HEK293 (cell line): ENCODE results near the gene AK1.

Experiments used
- CTCF ChIA-PET: fragments of 350-600 bp; formaldehyde crosslinking; extraction: SDS; loops from one replicate; lab custom pipeline; 2021; ENCODE audit warnings: antibody characterized with exemption; lab: Yijun Ruan, JAX
- POLR2A ChIA-PET: fragments of 300-600 bp; formaldehyde crosslinking; extraction: SDS; loops from one replicate; lab custom pipeline; 2020; ENCODE audit warnings: antibody characterized with exemption, inconsistent platforms; lab: Yijun Ruan, JAX
- H3K27ac ChIP-seq: fragments of 200-500 bp; sonication (Bioruptor generic); 2 replicates; pipeline ENCODE4 v1.5.1; 2014; ENCODE audit warnings: low read depth, low read length, control low read depth, inconsistent platforms; ENCODE audit errors: extremely low read depth
- H3K36me3 ChIP-seq, 2 experiments: fragments of 200-500 bp in 1 of 2; sonication (Bioruptor generic) in 1 of 2; 1 replicate in 1 of 2; 2 replicates in 1 of 2; pipeline ENCODE4 v1.5.1; 2014 to 2017; ENCODE audit warnings: inconsistent platforms in 2 of 2, low read length in 2 of 2; ENCODE audit not compliant: control insufficient read depth in 2 of 2, insufficient read depth in 1 of 2
- H3K4me1 ChIP-seq: fragments of 200-500 bp; sonication (Bioruptor generic); 2 replicates; pipeline ENCODE4 v1.5.1; 2014; ENCODE audit warnings: mild to moderate bottlenecking, low read length, inconsistent platforms; ENCODE audit not compliant: control insufficient read depth, insufficient read depth
- H3K4me3 ChIP-seq: 2 replicates; pipeline ENCODE4 v1.5.1; 2011; ENCODE audit warnings: low read depth, mild to moderate bottlenecking, control low read depth, low read length, moderate library complexity
- H3K9me3 ChIP-seq: fragments of 200-500 bp; sonication (Bioruptor generic); 2 replicates; pipeline ENCODE4 v1.5.1; 2014; ENCODE audit warnings: low read depth, low read length, inconsistent platforms; ENCODE audit not compliant: control insufficient read depth, insufficient read depth
- BCL11A ChIP-seq: fragments of 450-650 bp; formaldehyde crosslinking; IDR thresholded peaks from 2 replicates; pipeline ENCODE4 v1.5.1; 2016; ENCODE audit warnings: low read depth, missing biosample characterization, missing genetic modification characterization
- GLIS1 ChIP-seq: fragments of 450-650 bp; formaldehyde crosslinking; IDR thresholded peaks from 2 replicates; pipeline ENCODE4 v1.5.1; 2016; ENCODE audit warnings: missing biosample characterization, missing genetic modification characterization
- GLIS2 ChIP-seq: fragments of 450-650 bp; formaldehyde crosslinking; IDR thresholded peaks from 2 replicates; pipeline ENCODE4 v1.5.1; 2016; ENCODE audit warnings: missing biosample characterization, missing genetic modification characterization
- SP3 ChIP-seq: fragments of 450-650 bp; formaldehyde crosslinking; IDR thresholded peaks from 2 replicates; pipeline ENCODE4 v1.5.1; 2016; ENCODE audit warnings: missing biosample characterization, missing genetic modification characterization
- TCF7L2 ChIP-seq: IDR thresholded peaks from 2 replicates; pipeline ENCODE4 v1.6.1; 2011; ENCODE audit warnings: low read depth, mild to moderate bottlenecking, inconsistent platforms, low read length, moderate library complexity, borderline replicate concordance
- ZEB2 ChIP-seq: fragments of 450-650 bp; formaldehyde crosslinking; IDR thresholded peaks from 2 replicates; pipeline ENCODE4 v1.5.1; 2016; ENCODE audit warnings: missing biosample characterization, missing genetic modification characterization
- ZFHX2 ChIP-seq: fragments of 450-650 bp; formaldehyde crosslinking; conservative IDR thresholded peaks from 2 replicates; pipeline ENCODE4 v1.5.1; 2016; ENCODE audit warnings: missing biosample characterization, missing genetic modification characterization
- ZFP3 ChIP-seq: fragments of 450-650 bp; formaldehyde crosslinking; IDR thresholded peaks from 2 replicates; pipeline ENCODE4 v1.5.1; 2016; ENCODE audit warnings: low read depth, missing biosample characterization, missing genetic modification characterization
- ZNF132 ChIP-seq: fragments of 450-650 bp; formaldehyde crosslinking; IDR thresholded peaks from 2 replicates; pipeline ENCODE4 v1.5.1; 2017; ENCODE audit warnings: missing biosample characterization, missing genetic modification characterization, borderline replicate concordance
- ZNF18 ChIP-seq: fragments of 450-650 bp; formaldehyde crosslinking; IDR thresholded peaks from 2 replicates; pipeline ENCODE4 v1.5.1; 2016; ENCODE audit warnings: missing biosample characterization, missing genetic modification characterization
- ZNF335 ChIP-seq: fragments of 450-650 bp; formaldehyde crosslinking; conservative IDR thresholded peaks from 2 replicates; pipeline ENCODE4 v1.5.1; 2016; ENCODE audit warnings: missing biosample characterization, missing genetic modification characterization
- ZNF423 ChIP-seq: fragments of 450-650 bp; formaldehyde crosslinking; IDR thresholded peaks from 2 replicates; pipeline ENCODE4 v1.5.1; 2016; ENCODE audit warnings: missing biosample characterization, missing genetic modification characterization
- ZNF521 ChIP-seq: fragments of 450-650 bp; formaldehyde crosslinking; IDR thresholded peaks from 2 replicates; pipeline ENCODE4 v1.5.1; 2017; ENCODE audit warnings: missing biosample characterization, mild to moderate bottlenecking, missing genetic modification characterization
- ZNF580 ChIP-seq: fragments of 450-650 bp; formaldehyde crosslinking; IDR thresholded peaks from 2 replicates; pipeline ENCODE4 v1.5.1; 2016; ENCODE audit warnings: missing biosample characterization, missing genetic modification characterization
- ZNF600 ChIP-seq: fragments of 450-650 bp; formaldehyde crosslinking; IDR thresholded peaks from 2 replicates; pipeline ENCODE4 v1.5.1; 2016; ENCODE audit warnings: missing biosample characterization, missing genetic modification characterization
- ZNF626 ChIP-seq: fragments of 450-650 bp; sonication (Bioruptor Pico); formaldehyde crosslinking; IDR thresholded peaks from 2 replicates; pipeline ENCODE4 v1.5.1; 2018; ENCODE audit warnings: missing biosample characterization, missing genetic modification characterization, inconsistent platforms
- ZNF670 ChIP-seq: fragments of 450-650 bp; formaldehyde crosslinking; IDR thresholded peaks from 2 replicates; pipeline ENCODE4 v1.5.1; 2016; ENCODE audit warnings: missing biosample characterization, missing genetic modification characterization, low read depth
- ZNF692 ChIP-seq: fragments of 450-650 bp; formaldehyde crosslinking; IDR thresholded peaks from 2 replicates; pipeline ENCODE4 v1.5.1; 2016; ENCODE audit warnings: missing biosample characterization, missing genetic modification characterization
- ZSCAN23 ChIP-seq: fragments of 450-650 bp; formaldehyde crosslinking; IDR thresholded peaks from 2 replicates; pipeline ENCODE4 v1.5.1; 2016; ENCODE audit warnings: missing biosample characterization, missing genetic modification characterization
- ZSCAN30 ChIP-seq: fragments of 450-650 bp; IDR thresholded peaks from 2 replicates; pipeline ENCODE4 v1.5.1; 2018; ENCODE audit warnings: missing biosample characterization, mild to moderate bottlenecking, missing genetic modification characterization, moderate library complexity
- TF ChIP-seq, protein P1 (sequence below): fragments of 450-650 bp; formaldehyde crosslinking; IDR thresholded peaks from 2 replicates; pipeline ENCODE4 v1.5.1; 2016; ENCODE audit warnings: missing biosample characterization, missing genetic modification characterization
- TF ChIP-seq, protein P2 (sequence below): fragments of 450-650 bp; formaldehyde crosslinking; IDR thresholded peaks from 2 replicates; pipeline ENCODE4 v1.5.1; 2016; ENCODE audit warnings: missing biosample characterization, missing genetic modification characterization
- TF ChIP-seq, protein P3 (sequence below): fragments of 450-650 bp; formaldehyde crosslinking; IDR thresholded peaks from 2 replicates; pipeline ENCODE4 v1.5.1; 2017; ENCODE audit warnings: missing biosample characterization, missing genetic modification characterization

Gene AK1

GRCh38 chr9:127899128-127899943 is 21.9 kb upstream of the AK1 start, which contains the start of gene ST6GALNAC6 (continued):
- TF ChIP-seq ZNF18 = no peak
- no peak for TF ChIP-seq BCL11A
- TF ChIP-seq ZNF423 (tag by site-specific recombination) = peak; percentile 72
- no peak for TF ChIP-seq ZSCAN23
- TF ChIP-seq ZFP3 (tag by site-specific recombination) = no peak
- peak; percentile 40 for TF ChIP-seq ZFHX2 (tag by site-specific recombination)
- TF ChIP-seq, protein P1, sequence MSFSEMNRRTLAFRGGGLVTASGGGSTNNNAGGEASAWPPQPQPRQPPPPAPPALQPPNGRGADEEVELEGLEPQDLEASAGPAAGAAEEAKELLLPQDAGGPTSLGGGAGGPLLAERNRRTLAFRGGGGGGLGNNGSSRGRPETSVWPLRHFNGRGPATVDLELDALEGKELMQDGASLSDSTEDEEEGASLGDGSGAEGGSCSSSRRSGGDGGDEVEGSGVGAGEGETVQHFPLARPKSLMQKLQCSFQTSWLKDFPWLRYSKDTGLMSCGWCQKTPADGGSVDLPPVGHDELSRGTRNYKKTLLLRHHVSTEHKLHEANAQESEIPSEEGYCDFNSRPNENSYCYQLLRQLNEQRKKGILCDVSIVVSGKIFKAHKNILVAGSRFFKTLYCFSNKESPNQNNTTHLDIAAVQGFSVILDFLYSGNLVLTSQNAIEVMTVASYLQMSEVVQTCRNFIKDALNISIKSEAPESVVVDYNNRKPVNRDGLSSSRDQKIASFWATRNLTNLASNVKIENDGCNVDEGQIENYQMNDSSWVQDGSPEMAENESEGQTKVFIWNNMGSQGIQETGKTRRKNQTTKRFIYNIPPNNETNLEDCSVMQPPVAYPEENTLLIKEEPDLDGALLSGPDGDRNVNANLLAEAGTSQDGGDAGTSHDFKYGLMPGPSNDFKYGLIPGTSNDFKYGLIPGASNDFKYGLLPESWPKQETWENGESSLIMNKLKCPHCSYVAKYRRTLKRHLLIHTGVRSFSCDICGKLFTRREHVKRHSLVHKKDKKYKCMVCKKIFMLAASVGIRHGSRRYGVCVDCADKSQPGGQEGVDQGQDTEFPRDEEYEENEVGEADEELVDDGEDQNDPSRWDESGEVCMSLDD (tag by site-specific recombination) = peak; percentile 78; the same call in 1 of the 2 replicates
- peak; percentile 73 for TF ChIP-seq GLIS2 (tag by site-specific recombination)
- peak; percentile 95 for TF ChIP-seq GLIS1 (tag by site-specific recombination)
- no peak for TF ChIP-seq ZNF626 (tag by site-specific recombination)

- peak overlapping the region; percentile 86 for H3K4me3 ChIP-seq
- no peaks in the 10 kb centered on the region for H3K4me1 ChIP-seq
- peaks cover 0 to 33% of the 10 kb centered on the region in 2 experiments; a peak in 1 of 3 replicates for H3K36me3 ChIP-seq
- CTCF ChIA-PET = interaction anchor here (0.6 to 0.9 kb wide), 5 partner anchors 8 to 111 kb away, joined by 3 to 5 read pairs (median 3); no protein-coding TSS in a partner anchor
- H3K27ac ChIP-seq = peak overlapping the region; percentile 78; the same call in 1 of the 2 replicates
- H3K9me3 ChIP-seq = no peaks in the 10 kb centered on the region
- POLR2A ChIA-PET = interaction anchor here (0.6 to 2.0 kb wide), 5 partner anchors 9 to 1128 kb away, joined by 3 to 9 read pairs (median 4); partner anchors contain the start of genes LRSAM1, RPL12 and ST6GALNAC4
- TF ChIP-seq, protein P2, sequence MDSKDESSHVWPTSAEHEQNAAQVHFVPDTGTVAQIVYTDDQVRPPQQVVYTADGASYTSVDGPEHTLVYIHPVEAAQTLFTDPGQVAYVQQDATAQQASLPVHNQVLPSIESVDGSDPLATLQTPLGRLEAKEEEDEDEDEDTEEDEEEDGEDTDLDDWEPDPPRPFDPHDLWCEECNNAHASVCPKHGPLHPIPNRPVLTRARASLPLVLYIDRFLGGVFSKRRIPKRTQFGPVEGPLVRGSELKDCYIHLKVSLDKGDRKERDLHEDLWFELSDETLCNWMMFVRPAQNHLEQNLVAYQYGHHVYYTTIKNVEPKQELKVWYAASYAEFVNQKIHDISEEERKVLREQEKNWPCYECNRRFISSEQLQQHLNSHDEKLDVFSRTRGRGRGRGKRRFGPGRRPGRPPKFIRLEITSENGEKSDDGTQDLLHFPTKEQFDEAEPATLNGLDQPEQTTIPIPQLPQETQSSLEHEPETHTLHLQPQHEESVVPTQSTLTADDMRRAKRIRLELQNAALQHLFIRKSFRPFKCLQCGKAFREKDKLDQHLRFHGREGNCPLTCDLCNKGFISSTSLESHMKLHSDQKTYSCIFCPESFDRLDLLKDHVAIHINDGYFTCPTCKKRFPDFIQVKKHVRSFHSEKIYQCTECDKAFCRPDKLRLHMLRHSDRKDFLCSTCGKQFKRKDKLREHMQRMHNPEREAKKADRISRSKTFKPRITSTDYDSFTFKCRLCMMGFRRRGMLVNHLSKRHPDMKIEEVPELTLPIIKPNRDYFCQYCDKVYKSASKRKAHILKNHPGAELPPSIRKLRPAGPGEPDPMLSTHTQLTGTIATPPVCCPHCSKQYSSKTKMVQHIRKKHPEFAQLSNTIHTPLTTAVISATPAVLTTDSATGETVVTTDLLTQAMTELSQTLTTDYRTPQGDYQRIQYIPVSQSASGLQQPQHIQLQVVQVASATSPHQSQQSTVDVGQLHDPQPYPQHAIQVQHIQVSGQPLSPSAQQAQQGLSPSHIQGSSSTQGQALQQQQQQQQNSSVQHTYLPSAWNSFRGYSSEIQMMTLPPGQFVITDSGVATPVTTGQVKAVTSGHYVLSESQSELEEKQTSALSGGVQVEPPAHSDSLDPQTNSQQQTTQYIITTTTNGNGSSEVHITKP (tag by site-specific recombination) = no peak
- no peak for TF ChIP-seq ZNF521 (tag by site-specific recombination)
- 0 out of 2 replicates have a peak, but pooled peaks have one; percentile 33 for TF ChIP-seq ZEB2 (tag by site-specific recombination)
- TF ChIP-seq ZNF132 (tag by site-specific recombination) = no peak
- TF ChIP-seq ZNF580 = peak; percentile 48; the same call in 1 of the 2 replicates
- peak; percentile 97; the same call in 1 of the 2 replicates for TF ChIP-seq GLIS2 (tag by site-specific recombination)
- TF ChIP-seq ZNF600 (tag by site-specific recombination) = no peak
- TF ChIP-seq ZNF692 (tag by site-specific recombination) = no peak
- TF ChIP-seq ZNF670 (tag by site-specific recombination) = no peak
- peak; percentile 88 for TF ChIP-seq ZNF335 (tag by site-specific recombination)
- peak; percentile 60 for TF ChIP-seq ZSCAN30 (tag by site-specific recombination)
- TF ChIP-seq, protein P3, sequence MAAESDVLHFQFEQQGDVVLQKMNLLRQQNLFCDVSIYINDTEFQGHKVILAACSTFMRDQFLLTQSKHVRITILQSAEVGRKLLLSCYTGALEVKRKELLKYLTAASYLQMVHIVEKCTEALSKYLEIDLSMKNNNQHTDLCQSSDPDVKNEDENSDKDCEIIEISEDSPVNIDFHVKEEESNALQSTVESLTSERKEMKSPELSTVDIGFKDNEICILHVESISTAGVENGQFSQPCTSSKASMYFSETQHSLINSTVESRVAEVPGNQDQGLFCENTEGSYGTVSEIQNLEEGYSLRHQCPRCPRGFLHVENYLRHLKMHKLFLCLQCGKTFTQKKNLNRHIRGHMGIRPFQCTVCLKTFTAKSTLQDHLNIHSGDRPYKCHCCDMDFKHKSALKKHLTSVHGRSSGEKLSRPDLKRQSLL = peak; percentile 85
- no peak; the same call in 1 of the 2 replicates for TF ChIP-seq SP3
- peak; percentile 54 for TF ChIP-seq ZFHX2 (tag by site-specific recombination)
- TF ChIP-seq TCF7L2 = no peak
Observed at GRCh38 chr9:127898433-127899127, 21.1 kb upstream of the AK1 start.
